ENCODE results near the gene GCNT2.
"Not testable (repeated sequence)": the region's sequence is repeated elsewhere in the genome, so short reads cannot be mapped to it uniquely, and the experiment has no call there.

The GCNT2 gene

GRCh38 chr6:10595731-10596664 is 74.8 kb downstream of the GCNT2 start:
- DNase-seq (ENCODE audit: extremely low read depth, low read depth), result no peak
- no peak for TF ChIP-seq CTCF (IDR thresholded peaks at IDR 0.05; ENCODE audit: low read depth, low read length, missing control alignments)
- H3K4me3 ChIP-seq (replicated peaks; ENCODE audit: low read depth, low read length), result no peak overlapping the region

GRCh38 chr6:10597499-10598001 is 76.4 kb downstream of the GCNT2 start:
- no peak for TF ChIP-seq CTCF (IDR thresholded peaks at IDR 0.05; ENCODE audit: low read depth, low read length, missing control alignments)

GRCh38 chr6:10598084-10598960 is 77.2 kb downstream of the GCNT2 start:
- no peak overlapping the region for H3K4me3 ChIP-seq (replicated peaks; ENCODE audit: low read depth, low read length)
- no peak for TF ChIP-seq CTCF (IDR thresholded peaks at IDR 0.05; ENCODE audit: low read depth, low read length, missing control alignments)
- no peak for DNase-seq (ENCODE audit: extremely low read depth, low read depth)

More at GRCh38 chr6:10597499-10598001, 76.4 kb downstream of the GCNT2 start:
- DNase-seq (ENCODE audit: extremely low read depth, low read depth), result no peak
- H3K4me3 ChIP-seq (replicated peaks; ENCODE audit: low read depth, low read length), result no peak overlapping the region

GRCh38 chr6:10599046-10599445 is 77.9 kb downstream of the GCNT2 start:
- TF ChIP-seq CTCF (IDR thresholded peaks at IDR 0.05; ENCODE audit: low read depth, low read length, missing control alignments), result no peak
- DNase-seq (ENCODE audit: extremely low read depth, low read depth), result no peak
- no peak overlapping the region for H3K4me3 ChIP-seq (replicated peaks; ENCODE audit: low read depth, low read length)

- DNase-seq (ENCODE audit: extremely low read depth, low read depth); H3K4me3 ChIP-seq (replicated peaks; ENCODE audit: low read depth, low read length): not testable (repeated sequence)
Observed at GRCh38 chr6:10600681-10601080, 79.5 kb downstream of the GCNT2 start.

GRCh38 chr6:10603219-10603618 is 82.1 kb downstream of the GCNT2 start:
- no peak overlapping the region for H3K4me3 ChIP-seq (replicated peaks; ENCODE audit: low read depth, low read length)
- no peak for DNase-seq (ENCODE audit: extremely low read depth, low read depth)
- no peak for TF ChIP-seq CTCF (IDR thresholded peaks at IDR 0.05; ENCODE audit: low read depth, low read length, missing control alignments)

- no peak overlapping the region for H3K4me3 ChIP-seq (replicated peaks; ENCODE audit: low read depth, low read length)
- DNase-seq (ENCODE audit: extremely low read depth, low read depth), result no peak
- no peak for TF ChIP-seq CTCF (IDR thresholded peaks at IDR 0.05; ENCODE audit: low read depth, low read length, missing control alignments)
Observed at GRCh38 chr6:10609038-10609437, 87.9 kb downstream of the GCNT2 start.
